Liver (tissue), 3 donors: ENCODE results near the gene SPTBN2.
A peak's percentile ranks its signal among the peaks of the same experiment; 100 is the strongest.

Source experiments
- CTCF ChIP-seq: fragments of 150-350 bp; IDR thresholded peaks from 2 replicates; pipeline ENCODE4 v1.5.1; 2017; ENCODE audit warnings: improper control_type of control experiment, low read depth, low read length; ENCODE audit not compliant: missing input control
- EGR1 ChIP-seq, 2 donors: IDR thresholded peaks; 2 replicates each; pipeline ENCODE4 v1.6.1; 2016 to 2018; ENCODE audit warnings: antibody characterized with exemption in 2 of 2, low read depth in 2 of 2
- FOXA2 ChIP-seq: IDR thresholded peaks from 2 replicates; pipeline ENCODE4 v1.6.1; 2016; ENCODE audit warnings: antibody characterized with exemption
- JUND ChIP-seq, 2 donors: IDR thresholded peaks; 2 replicates each; pipeline ENCODE4 v1.6.1; 2016; ENCODE audit warnings: antibody characterized with exemption in 2 of 2
- REST ChIP-seq: IDR thresholded peaks from 2 replicates; pipeline ENCODE4 v1.6.1; 2016; ENCODE audit warnings: antibody characterized with exemption, mild to moderate bottlenecking
- TAF1 ChIP-seq: conservative IDR thresholded peaks from 2 replicates; pipeline ENCODE4 v1.6.1; 2016; ENCODE audit warnings: antibody characterized with exemption, mild to moderate bottlenecking
- TF ChIP-seq, protein P1 (sequence below): IDR thresholded peaks from 2 replicates; pipeline ENCODE4 v1.6.1; 2016; ENCODE audit warnings: antibody characterized with exemption
- donor health status: healthy.
- donor health status: healthy.

DNA sequence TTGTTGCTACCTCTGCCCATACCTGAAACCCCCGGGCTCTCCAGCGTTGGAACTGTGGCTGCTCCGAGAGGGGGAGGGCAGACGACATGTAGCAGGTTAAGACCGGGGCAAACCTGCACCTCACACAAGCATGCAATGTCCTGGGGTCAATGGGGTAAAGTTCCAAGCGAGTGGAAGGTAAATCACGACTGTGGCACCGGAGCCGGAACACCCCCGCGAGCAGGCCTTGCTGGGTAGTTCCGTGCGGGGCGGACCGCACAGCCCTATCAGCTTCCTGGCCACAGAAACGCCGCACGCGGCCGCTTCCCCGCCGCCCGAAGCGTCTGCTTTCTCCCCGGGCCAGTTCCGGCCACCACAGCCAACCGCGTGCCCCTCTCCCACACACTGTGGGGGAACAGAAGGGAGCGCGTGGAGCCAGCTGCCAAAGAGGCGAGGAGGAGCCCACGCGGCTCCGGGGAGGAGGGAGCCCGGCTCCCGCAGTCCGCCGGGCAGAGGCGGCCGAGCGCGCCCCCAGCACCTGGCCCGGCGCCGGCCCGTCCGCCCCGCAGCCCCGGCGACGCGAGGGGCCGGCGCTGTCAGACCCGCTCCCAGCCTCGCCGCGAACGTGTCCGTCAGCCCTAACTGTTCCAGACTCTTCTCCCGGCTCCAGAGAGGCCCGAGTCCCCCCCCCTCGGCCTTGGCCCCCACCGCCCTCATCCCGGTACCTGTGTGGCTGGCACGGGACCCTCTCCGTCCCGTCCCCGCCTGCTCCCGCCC lies 1.6 kb downstream of the SPTBN2 start:
- TF ChIP-seq EGR1 (IDR thresholded peaks at IDR 0.05; ENCODE audit: low read depth in 2 of 2) (peak in 1 of 2 donors; percentile 60), TAF1 (no peak), CTCF (no peak), FOXA2 (no peak), JUND (IDR thresholded peaks at IDR 0.05) (peak in 1 of 2 donors; percentile 18), REST (peak; percentile 79)
- TF ChIP-seq, protein P1, sequence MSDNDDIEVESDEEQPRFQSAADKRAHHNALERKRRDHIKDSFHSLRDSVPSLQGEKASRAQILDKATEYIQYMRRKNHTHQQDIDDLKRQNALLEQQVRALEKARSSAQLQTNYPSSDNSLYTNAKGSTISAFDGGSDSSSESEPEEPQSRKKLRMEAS, result peak; percentile 39
